GM10248 (cell line): ENCODE data around the gene ZNF107.

Experiments used
- CTCF ChIA-PET: fragments of 300-600 bp; sonication (Branson Sonifier 250); formaldehyde crosslinking; extraction: SDS; loops from one replicate; lab custom pipeline; 2021; ENCODE audit warnings: antibody characterized with exemption; lab: Yijun Ruan, JAX
- POLR2A ChIA-PET: fragments of 350-650 bp; sonication (Branson Sonifier 250); formaldehyde crosslinking; extraction: SDS; loops from one replicate; lab custom pipeline; 2020; ENCODE audit warnings: antibody characterized with exemption; lab: Yijun Ruan, JAX
- DNase-seq: peaks from one replicate; pipeline ENCODE4 v3.0.0; 2012; ENCODE audit errors: extremely low spot score
- TF ChIP-seq, protein P1 (sequence below): IDR thresholded peaks from 2 replicates; pipeline ENCODE4 v1.5.1; 2012; ENCODE audit warnings: mild to moderate bottlenecking, low read depth; ENCODE audit errors: extremely low read depth, missing control alignments, control extremely low read depth

The ZNF107 gene

DNA sequence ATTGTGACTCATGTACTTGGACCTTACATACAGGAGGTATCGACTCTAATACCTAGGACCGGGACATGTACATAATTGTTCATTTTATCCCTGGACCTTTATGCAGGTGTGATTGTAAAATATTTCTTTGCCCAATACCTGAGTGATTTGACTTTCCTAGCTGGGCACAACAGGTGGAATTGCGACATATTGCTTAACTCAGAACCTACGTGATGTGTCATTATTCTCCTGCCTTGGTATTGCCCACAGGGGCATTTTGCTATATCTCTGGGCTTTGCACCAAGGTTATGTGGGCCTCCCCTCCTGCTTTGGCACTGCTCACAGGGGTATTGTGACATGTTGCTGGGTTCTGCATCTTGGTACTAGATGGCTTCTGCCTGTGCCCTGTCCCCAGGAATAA is 23.9 kb upstream of the ZNF107 start:
- POLR2A ChIA-PET: no interaction called here
- TF ChIP-seq, protein P1, sequence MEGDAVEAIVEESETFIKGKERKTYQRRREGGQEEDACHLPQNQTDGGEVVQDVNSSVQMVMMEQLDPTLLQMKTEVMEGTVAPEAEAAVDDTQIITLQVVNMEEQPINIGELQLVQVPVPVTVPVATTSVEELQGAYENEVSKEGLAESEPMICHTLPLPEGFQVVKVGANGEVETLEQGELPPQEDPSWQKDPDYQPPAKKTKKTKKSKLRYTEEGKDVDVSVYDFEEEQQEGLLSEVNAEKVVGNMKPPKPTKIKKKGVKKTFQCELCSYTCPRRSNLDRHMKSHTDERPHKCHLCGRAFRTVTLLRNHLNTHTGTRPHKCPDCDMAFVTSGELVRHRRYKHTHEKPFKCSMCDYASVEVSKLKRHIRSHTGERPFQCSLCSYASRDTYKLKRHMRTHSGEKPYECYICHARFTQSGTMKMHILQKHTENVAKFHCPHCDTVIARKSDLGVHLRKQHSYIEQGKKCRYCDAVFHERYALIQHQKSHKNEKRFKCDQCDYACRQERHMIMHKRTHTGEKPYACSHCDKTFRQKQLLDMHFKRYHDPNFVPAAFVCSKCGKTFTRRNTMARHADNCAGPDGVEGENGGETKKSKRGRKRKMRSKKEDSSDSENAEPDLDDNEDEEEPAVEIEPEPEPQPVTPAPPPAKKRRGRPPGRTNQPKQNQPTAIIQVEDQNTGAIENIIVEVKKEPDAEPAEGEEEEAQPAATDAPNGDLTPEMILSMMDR: no peak

DNA sequence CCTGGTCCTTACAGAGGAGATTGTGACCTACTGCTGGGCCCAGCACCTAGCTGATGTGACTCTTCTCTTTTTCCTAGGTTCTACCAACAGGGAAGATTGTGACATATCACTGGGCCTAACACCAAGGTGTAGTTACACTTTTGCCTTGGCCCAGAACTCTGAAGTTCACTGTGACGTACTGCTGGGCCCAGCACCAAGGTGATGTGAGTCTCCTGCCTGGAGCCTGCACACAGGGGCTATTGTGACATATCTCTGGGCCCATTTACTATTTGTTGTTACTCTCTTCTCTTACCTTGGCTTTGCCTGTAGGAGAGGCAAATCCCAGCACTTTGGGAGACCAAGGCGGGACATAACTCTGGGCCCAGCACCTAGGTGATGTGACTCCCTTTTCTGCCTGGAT is 23.1 kb upstream of the ZNF107 start:
- DNase-seq: no peak
- POLR2A ChIA-PET: no interaction called here
- TF ChIP-seq, protein P1: no peak
- CTCF ChIA-PET: no interaction called here

More for the DNA sequence above, 23.9 kb upstream of the ZNF107 start:
- CTCF ChIA-PET: no interaction called here
- no peak for DNase-seq

DNA sequence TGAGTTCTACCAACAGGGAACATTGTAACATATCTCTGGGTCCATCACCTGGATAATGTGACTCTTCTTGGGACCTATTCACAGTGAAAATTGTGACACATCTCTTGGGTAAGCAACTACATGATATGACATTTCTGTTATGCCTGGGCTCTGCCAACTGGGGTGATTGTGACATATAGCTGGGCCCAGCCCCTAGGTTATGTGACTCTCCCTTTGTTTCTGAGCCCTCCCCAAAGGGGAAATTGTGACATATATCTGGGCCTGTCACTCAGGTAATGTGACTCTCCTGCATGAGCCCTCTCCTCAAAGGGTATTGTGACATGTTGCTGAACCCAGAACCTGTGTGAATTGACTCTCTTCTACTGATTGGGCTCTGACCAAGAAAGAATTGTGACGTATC is 22.4 kb upstream of the ZNF107 start:
- TF ChIP-seq, protein P1: no peak
- DNase-seq: no peak
- CTCF ChIA-PET: no interaction called here
- POLR2A ChIA-PET: no interaction called here

DNA sequence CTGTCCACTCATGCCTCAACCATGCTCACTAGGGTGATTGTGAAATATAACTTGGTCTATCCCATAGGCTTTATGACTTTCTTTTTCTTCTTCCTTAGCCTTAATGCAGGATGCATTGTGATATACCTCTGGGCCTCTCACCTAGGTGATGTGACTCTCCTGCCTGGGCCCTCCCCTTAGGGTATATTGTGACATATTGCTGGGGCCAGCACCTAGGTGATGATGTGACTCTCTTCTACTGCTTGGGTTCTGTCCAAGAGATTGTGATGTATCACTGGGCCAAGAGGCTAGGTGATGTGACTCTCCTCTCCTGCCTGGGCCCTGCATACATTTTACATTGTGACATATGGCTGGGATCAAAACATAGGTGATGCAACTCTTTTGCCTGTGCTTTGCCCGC is 14.7 kb upstream of the ZNF107 start:
- TF ChIP-seq, protein P1: no peak
- no peak for DNase-seq
- CTCF ChIA-PET: no interaction called here
- POLR2A ChIA-PET: no interaction called here

DNA sequence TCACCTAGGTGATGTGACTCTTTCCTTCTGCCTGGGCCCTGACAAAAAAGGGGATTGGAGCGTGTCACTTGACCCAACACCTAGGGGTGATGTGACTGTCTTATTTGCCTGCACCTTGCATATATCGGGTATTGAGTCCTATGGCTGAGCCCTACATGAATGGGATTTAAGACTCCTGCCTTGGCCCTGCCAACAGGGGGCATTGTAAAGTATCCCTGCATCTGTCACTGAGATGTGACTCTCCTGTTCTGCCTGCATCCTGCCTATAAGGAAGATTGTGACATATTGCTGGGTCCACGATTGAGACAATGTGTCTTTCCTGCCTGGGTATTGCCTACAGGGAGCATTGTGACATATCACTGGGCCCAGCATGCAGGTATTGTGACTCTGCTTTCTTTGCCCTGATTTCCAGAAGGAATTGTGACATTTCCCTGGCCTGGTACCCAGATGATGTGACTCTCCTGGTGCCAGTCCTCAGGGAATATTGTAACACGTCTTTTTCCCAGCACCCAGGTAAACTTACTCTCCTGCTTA is 14.2 kb upstream of the ZNF107 start:
- TF ChIP-seq, protein P1: no peak
- POLR2A ChIA-PET: no interaction called here
- CTCF ChIA-PET: no interaction called here
- no peak for DNase-seq

DNA sequence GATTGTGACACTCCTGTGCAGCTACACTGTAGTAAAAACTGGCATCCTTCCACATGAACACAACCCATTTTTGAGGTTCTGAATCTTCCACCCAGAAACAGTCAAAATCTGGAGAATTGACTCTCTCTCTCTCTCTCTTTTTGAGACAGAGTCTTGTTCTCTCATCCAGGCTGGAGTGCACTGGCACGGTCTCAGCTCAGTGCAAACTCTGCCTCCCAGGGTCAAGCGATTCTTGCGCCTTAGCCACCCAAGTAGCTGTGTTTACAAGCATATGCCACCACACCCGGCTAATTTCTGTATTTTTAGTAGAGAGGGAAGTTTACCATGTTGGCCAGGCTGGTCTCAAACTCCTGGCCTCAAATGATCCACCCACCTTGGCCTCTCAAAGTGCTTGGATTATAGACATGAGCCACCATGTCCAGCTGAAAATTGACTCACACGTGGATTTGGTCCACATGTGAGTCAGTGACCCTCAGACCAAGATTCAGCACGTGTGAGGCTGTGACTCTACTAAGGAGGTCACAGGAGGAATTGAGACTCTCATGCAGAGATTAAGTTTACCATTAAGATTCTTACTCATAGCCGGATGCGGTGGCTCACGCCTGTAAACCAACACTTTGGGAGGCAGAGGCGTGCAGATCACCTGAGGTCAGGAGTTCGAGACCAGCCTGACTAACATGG is 12.1 kb upstream of the ZNF107 start:
- DNase-seq: no peak
- ChIA-PET CTCF (interaction anchor here (1.2 kb wide), 2 partner anchors 13 to 24 kb away, joined by 3 read pairs; no protein-coding TSS in a partner anchor), POLR2A (no interaction called here)
- TF ChIP-seq, protein P1: no peak
